Mesendoderm (in vitro differentiated cells): ENCODE data around the gene LAMTOR3.
A peak's percentile ranks its signal among the peaks of the same experiment; 100 is the strongest.
"Not testable (repeated sequence)": the region's sequence is repeated elsewhere in the genome, so short reads cannot be mapped to it uniquely, and the experiment has no call there.

Experiments used
- DNase-seq: peaks from one replicate; pipeline ENCODE4 v3.0.0; 2013
- H2AK5ac ChIP-seq: 2 replicates; pipeline ENCODE4 v1.6.1; 2013; ENCODE audit warnings: low read length, inconsistent platforms
- H2BK120ac ChIP-seq: 2 replicates; pipeline ENCODE4 v1.6.1; 2013; ENCODE audit warnings: low read depth, mild to moderate bottlenecking, low read length, moderate library complexity, mixed read lengths
- H2BK15ac ChIP-seq: replicated peaks from 2 replicates; pipeline ENCODE4 v1.6.1; 2013; ENCODE audit warnings: low read depth, mild to moderate bottlenecking, moderate library complexity
- H2BK5ac ChIP-seq: 2 replicates; pipeline ENCODE4 v1.6.1; 2013; ENCODE audit warnings: low read length, inconsistent platforms
- H3K18ac ChIP-seq: 2 replicates; pipeline ENCODE4 v1.6.1; 2013; ENCODE audit warnings: mild to moderate bottlenecking, low read length, mixed read lengths
- H3K23ac ChIP-seq: one replicate; pipeline ENCODE4 v1.6.1; 2013; ENCODE audit warnings: low read length
- H3K27ac ChIP-seq: 2 replicates; pipeline ENCODE4 v1.5.1; 2013; ENCODE audit warnings: low read depth, mild to moderate bottlenecking, inconsistent platforms, low read length, moderate library complexity
- H3K27me3 ChIP-seq: 2 replicates; pipeline ENCODE4 v1.6.1; 2013; ENCODE audit warnings: low read length, control low read depth, mild to moderate bottlenecking, inconsistent platforms; ENCODE audit not compliant: insufficient read depth, poor library complexity
- H3K36me3 ChIP-seq: 2 replicates; pipeline ENCODE4 v1.6.1; 2013; ENCODE audit warnings: low read length, inconsistent platforms; ENCODE audit not compliant: control insufficient read depth, insufficient read depth
- H3K4ac ChIP-seq: one replicate; pipeline ENCODE4 v1.6.1; 2013; ENCODE audit warnings: low read depth, mild to moderate bottlenecking, low read length, moderate library complexity
- H3K4me1 ChIP-seq: 2 replicates; pipeline ENCODE4 v1.6.1; 2013; ENCODE audit warnings: low read depth, low read length, inconsistent platforms; ENCODE audit not compliant: control insufficient read depth
- H3K4me2 ChIP-seq: 2 replicates; pipeline ENCODE4 v1.6.1; 2013; ENCODE audit warnings: low read length
- H3K4me3 ChIP-seq: 2 replicates; pipeline ENCODE4 v1.5.1; 2013; ENCODE audit warnings: mild to moderate bottlenecking, low read length
- H3K56ac ChIP-seq: one replicate; pipeline ENCODE4 v1.6.1; 2013; ENCODE audit warnings: low read length
- H3K79me1 ChIP-seq: 2 replicates; pipeline ENCODE4 v1.6.1; 2013; ENCODE audit warnings: low read length, inconsistent platforms
- H3K79me2 ChIP-seq: 2 replicates; pipeline ENCODE4 v1.6.1; 2013; ENCODE audit warnings: mild to moderate bottlenecking, low read length; ENCODE audit not compliant: control insufficient read depth, insufficient read depth
- H3K9ac ChIP-seq: 2 replicates; pipeline ENCODE4 v1.6.1; 2013; ENCODE audit warnings: low read length, inconsistent platforms
- H4K5ac ChIP-seq: one replicate; pipeline ENCODE4 v1.6.1; 2013; ENCODE audit warnings: low read length
- H4K8ac ChIP-seq: one replicate; pipeline ENCODE4 v1.6.1; 2013; ENCODE audit warnings: low read depth, mild to moderate bottlenecking, control low read depth, low read length, moderate library complexity
- WGBS: extraction: QIAGEN DNeasy Blood & Tissue Kit; methylation state at CpG from one replicate; pipeline ENCODE4 v1.1.7; 2013; ENCODE audit warnings: low lambda C conversion rate, missing lambda C conversion rate; ENCODE audit not compliant: insufficient coverage; ENCODE audit errors: extremely low coverage; 5-methylcytosine and 5-hydroxymethylcytosine counted together

Gene LAMTOR3

GRCh38 chr4:99835942-99836341 lies 58.3 kb downstream of the LAMTOR3 start:
- Histone ChIP-seq H2BK5ac (no peak overlapping the region), H4K8ac (no peak overlapping the region), H2BK120ac (no peak overlapping the region), H4K5ac (no peak overlapping the region), H2BK15ac (no peak overlapping the region), H2AK5ac (no peak overlapping the region), H3K79me1 (no peaks in the 10 kb centered on the region), H3K23ac (no peak overlapping the region), H3K4me1 (no peaks in the 10 kb centered on the region), H3K4me2 (no peak overlapping the region), H3K79me2 (no peaks in the 10 kb centered on the region), H3K4ac (no peak overlapping the region), H3K36me3 (no peaks in the 10 kb centered on the region), H3K56ac (no peak overlapping the region), H3K27me3 (no peaks in the 10 kb centered on the region), H3K18ac (no peak overlapping the region), H3K27ac (no peak overlapping the region), H3K4me3 (no peak overlapping the region), H3K9ac (no peak overlapping the region)
- no CpG with 5 or more reads among the region's 2 CpGs for WGBS
- no peak for DNase-seq

DNA sequence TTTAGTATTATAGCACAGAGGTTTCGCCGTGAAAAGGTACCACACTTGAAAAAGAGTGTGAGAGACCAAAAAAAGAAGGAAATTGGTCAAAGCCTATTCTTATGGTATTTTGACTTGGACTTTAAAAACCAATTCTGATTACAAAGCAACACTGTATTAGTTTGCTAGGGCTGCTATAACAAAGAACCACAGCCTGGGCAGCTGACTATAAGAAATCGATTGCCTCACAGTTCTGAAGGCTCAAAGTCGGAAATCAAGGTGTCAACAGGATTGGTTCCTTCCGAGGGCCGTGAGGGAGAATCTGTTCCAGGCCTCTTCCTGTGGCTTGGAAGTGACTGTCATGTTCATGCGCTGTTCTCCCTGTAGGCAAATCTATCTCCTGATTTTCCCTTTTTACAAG lies 59.7 kb downstream of the LAMTOR3 start:
- Histone ChIP-seq H3K36me3 (no peaks in the 10 kb centered on the region), H2BK120ac (no peak overlapping the region), H3K4me3 (no peak overlapping the region), H3K27ac (no peak overlapping the region), H3K79me2 (no peaks in the 10 kb centered on the region), H3K27me3 (no peaks in the 10 kb centered on the region), H3K56ac (no peak overlapping the region), H4K5ac (no peak overlapping the region), H3K79me1 (no peaks in the 10 kb centered on the region), H4K8ac (no peak overlapping the region), H3K18ac (no peak overlapping the region), H3K4me1 (no peaks in the 10 kb centered on the region), H3K9ac (no peak overlapping the region), H3K4me2 (no peak overlapping the region), H3K4ac (no peak overlapping the region), H3K23ac (no peak overlapping the region), H2AK5ac (no peak overlapping the region), H2BK15ac (no peak overlapping the region), H2BK5ac (no peak overlapping the region)
- WGBS: no CpG with 5 or more reads among the region's 7 CpGs
- DNase-seq: no peak

DNA sequence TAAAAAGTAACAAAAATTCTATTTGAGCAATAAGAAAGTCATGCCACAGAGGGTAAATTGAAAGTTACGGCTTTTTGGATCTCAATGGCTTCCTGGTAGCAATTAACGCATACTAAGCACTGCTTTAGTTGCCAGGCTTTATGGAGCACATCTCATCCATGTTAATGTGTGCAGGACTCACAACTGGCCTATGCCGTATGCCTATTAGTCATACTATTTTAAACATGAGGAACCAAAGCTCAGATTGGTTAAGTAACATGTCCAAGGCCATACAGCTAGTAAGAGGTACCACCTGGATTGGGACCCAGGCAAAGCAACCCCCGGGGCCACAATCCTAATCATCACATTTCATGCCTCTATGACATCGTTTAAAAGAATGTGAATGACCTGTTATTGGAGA lies 60.5 kb downstream of the LAMTOR3 start:
- no peak overlapping the region for H3K4ac ChIP-seq
- H3K4me2 ChIP-seq: no peak overlapping the region
- no peak overlapping the region for H3K18ac ChIP-seq
- H3K27me3 ChIP-seq: no peaks in the 10 kb centered on the region
- no peaks in the 10 kb centered on the region for H3K79me1 ChIP-seq
- H3K36me3 ChIP-seq: no peaks in the 10 kb centered on the region
- H2BK5ac ChIP-seq: no peak overlapping the region
- no peak for DNase-seq
- H2BK15ac ChIP-seq: no peak overlapping the region
- H4K5ac ChIP-seq: no peak overlapping the region
- no peak overlapping the region for H2AK5ac ChIP-seq
- no peak overlapping the region for H3K23ac ChIP-seq
- H2BK120ac ChIP-seq: no peak overlapping the region
- no peak overlapping the region for H3K9ac ChIP-seq
- no peak overlapping the region for H4K8ac ChIP-seq
- H3K4me1 ChIP-seq: no peaks in the 10 kb centered on the region
- H3K79me2 ChIP-seq: no peaks in the 10 kb centered on the region
- H3K4me3 ChIP-seq: no peak overlapping the region
- no CpG with 5 or more reads among the region's 5 CpGs for WGBS
- H3K56ac ChIP-seq: no peak overlapping the region
- no peak overlapping the region for H3K27ac ChIP-seq

GRCh38 chr4:99832758-99833157 lies 61.5 kb downstream of the LAMTOR3 start:
- DNase-seq: no peak
- H3K36me3 ChIP-seq: no peaks in the 10 kb centered on the region
- no peak overlapping the region for H2BK5ac ChIP-seq
- no peak overlapping the region for H2BK120ac ChIP-seq
- no peak overlapping the region for H3K9ac ChIP-seq
- H3K23ac ChIP-seq: no peak overlapping the region
- no peak overlapping the region for H2AK5ac ChIP-seq
- no peak overlapping the region for H3K27ac ChIP-seq
- H3K27me3 ChIP-seq: no peaks in the 10 kb centered on the region
- H3K4me3 ChIP-seq: no peak overlapping the region
- no peak overlapping the region for H3K56ac ChIP-seq
- no peak overlapping the region for H4K5ac ChIP-seq
- H3K79me2 ChIP-seq: no peaks in the 10 kb centered on the region
- H3K79me1 ChIP-seq: no peaks in the 10 kb centered on the region
- no peak overlapping the region for H3K4ac ChIP-seq
- WGBS: no CpG with 5 or more reads among the region's 3 CpGs
- H3K4me1 ChIP-seq: no peaks in the 10 kb centered on the region
- H2BK15ac ChIP-seq: no peak overlapping the region
- H3K4me2 ChIP-seq: no peak overlapping the region
- no peak overlapping the region for H3K18ac ChIP-seq
- no peak overlapping the region for H4K8ac ChIP-seq

GRCh38 chr4:99832321-99832720 lies 61.9 kb downstream of the LAMTOR3 start:
- Histone ChIP-seq H2BK15ac (no peak overlapping the region), H3K79me2 (no peaks in the 10 kb centered on the region), H3K27ac (no peak overlapping the region)

GRCh38 chr4:99830051-99830450 lies 64.2 kb downstream of the LAMTOR3 start:
- H3K56ac ChIP-seq, H3K4me3 ChIP-seq, H4K8ac ChIP-seq, H3K36me3 ChIP-seq, H2BK120ac ChIP-seq, H3K79me2 ChIP-seq, H3K9ac ChIP-seq, H2BK5ac ChIP-seq, H3K27ac ChIP-seq, DNase-seq, H3K23ac ChIP-seq, H2BK15ac ChIP-seq, H3K27me3 ChIP-seq, H4K5ac ChIP-seq, H3K4me1 ChIP-seq, H2AK5ac ChIP-seq, H3K79me1 ChIP-seq, H3K4me2 ChIP-seq, H3K18ac ChIP-seq, H3K4ac ChIP-seq: not testable (repeated sequence)
- WGBS: no CpG with 5 or more reads among the region's 5 CpGs

More at GRCh38 chr4:99832321-99832720, 61.9 kb downstream of the LAMTOR3 start:
- peak; percentile 44 for DNase-seq
- no peak overlapping the region for H2AK5ac ChIP-seq
- no peaks in the 10 kb centered on the region for H3K79me1 ChIP-seq
- H3K4me1 ChIP-seq: no peaks in the 10 kb centered on the region
- no peak overlapping the region for H3K9ac ChIP-seq
- H3K56ac ChIP-seq: no peak overlapping the region
- no peak overlapping the region for H4K8ac ChIP-seq
- H3K4ac ChIP-seq: no peak overlapping the region
- no peak overlapping the region for H2BK5ac ChIP-seq
- no peaks in the 10 kb centered on the region for H3K36me3 ChIP-seq
- no peak overlapping the region for H3K23ac ChIP-seq
- no peak overlapping the region for H3K4me2 ChIP-seq
- H4K5ac ChIP-seq: no peak overlapping the region
- H2BK120ac ChIP-seq: no peak overlapping the region
- H3K27me3 ChIP-seq: no peaks in the 10 kb centered on the region
- H3K18ac ChIP-seq: no peak overlapping the region
- H3K4me3 ChIP-seq: no peak overlapping the region
